ENCODE measurements around the gene OCIAD2.

GRCh38 chr4:48908687-48909086 lies 2.1 kb upstream of the OCIAD2 start:
- TF ChIP-seq POLR2A (IDR thresholded peaks at IDR 0.05) (no peak), POLR2AphosphoS5 (IDR thresholded peaks at IDR 0.05; ENCODE audit: insufficient read depth in 1 of 2, low read depth in 1 of 2) (no peak)

All from vagina (tissue), 2 donors.